HUDEP-2 (cell line): Measurements from ENCODE around the gene CPVL.
A peak's percentile ranks its signal among the peaks of the same experiment; 100 is the strongest.
"Not testable (repeated sequence)": the region's sequence is repeated elsewhere in the genome, so short reads cannot be mapped to it uniquely, and the experiment has no call there.

Experiments
- DNase-seq, 76 experiments: peaks; one replicate each; lab custom pipeline; 2025; ENCODE audit not compliant: unreplicated experiment in 76 of 76; lab: John Stamatoyannopoulos, UW

Gene CPVL

GRCh38 chr7:29122759-29123158 is 23.6 kb downstream of the CPVL start:
- no peak for DNase-seq

DNA sequence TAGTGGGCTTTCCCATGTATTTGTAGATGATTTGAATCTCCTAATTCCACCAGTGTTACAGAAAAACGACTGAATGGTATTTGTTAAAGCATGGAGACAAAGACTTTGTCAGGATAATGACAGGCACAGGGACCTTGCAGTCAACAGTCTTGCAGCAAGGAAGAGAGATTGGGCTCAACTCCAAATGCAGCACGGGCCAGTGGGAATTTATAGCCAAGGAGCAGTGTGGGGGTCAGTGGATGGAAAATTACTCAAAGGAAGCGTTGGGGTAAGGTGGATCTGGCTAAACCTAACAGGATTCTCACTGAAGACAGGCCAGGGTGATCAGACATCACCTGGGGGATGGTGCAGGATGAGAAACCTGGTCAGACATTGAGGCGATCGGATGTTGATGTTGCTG is 24.3 kb downstream of the CPVL start:
- no peak for DNase-seq

DNA sequence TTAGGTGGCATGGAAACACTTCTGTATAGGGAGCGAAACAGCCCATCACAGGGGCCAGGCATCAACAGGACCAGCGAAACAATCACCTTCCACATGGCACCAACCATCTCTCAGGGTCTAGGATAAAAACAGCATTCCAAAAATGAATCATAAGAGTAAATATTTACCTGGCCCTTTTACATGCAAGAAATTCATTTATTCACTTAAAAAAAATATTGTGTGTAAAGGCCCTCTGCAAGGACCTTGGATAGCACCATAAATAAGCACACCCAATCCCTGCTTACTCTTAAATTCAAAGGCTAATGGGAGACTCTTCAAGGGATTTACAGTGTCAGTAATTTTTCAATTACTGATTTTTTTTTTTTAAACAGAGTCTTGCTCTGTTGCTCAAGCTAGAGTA is 25.4 kb downstream of the CPVL start:
- no peak for DNase-seq

- DNase-seq = no peak
Observed at GRCh38 chr7:29119538-29119937, 26.8 kb downstream of the CPVL start.

DNA sequence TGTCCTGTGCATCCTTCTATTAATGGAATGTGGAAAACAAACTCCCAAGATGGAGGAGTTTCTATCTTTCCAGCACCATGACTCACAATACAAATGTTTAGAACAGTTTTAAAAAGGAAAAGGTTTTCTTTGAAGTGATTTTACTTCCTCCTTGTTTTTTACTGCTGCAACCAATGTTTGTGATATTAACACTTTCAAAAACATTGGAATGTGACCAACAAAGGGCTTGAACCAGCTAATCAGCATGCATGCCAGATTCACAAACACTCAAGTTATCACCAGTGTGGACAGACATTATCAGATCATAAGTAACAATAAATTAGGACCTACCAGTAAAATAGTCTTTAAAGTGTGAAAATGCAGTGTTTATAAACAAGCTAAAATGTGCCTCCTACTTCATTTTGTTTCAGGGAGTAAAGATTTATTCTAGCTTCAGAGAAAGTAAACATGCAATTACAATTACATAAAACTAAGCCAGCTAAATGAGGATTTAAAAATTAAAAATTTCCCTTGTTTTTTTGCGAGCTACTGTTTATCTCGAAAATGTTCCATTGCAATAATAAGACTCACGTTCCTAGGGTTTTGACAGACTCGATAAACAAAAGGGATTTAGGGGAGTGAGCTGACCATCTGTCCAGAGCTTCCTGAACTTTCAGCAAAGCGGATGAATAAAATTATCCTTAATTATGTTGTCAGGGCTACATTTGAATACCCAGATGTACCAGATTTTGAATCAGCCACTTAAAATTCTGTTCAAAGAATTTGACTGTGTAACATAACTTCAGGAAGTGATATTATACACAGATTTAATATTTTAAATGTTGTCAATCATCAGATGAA is 29.8 kb downstream of the CPVL start:
- no peak for DNase-seq

GRCh38 chr7:29115753-29116152 is 30.6 kb downstream of the CPVL start:
- no peak for DNase-seq

- DNase-seq = no peak
Observed at GRCh38 chr7:29115130-29115687, 31.1 kb downstream of the CPVL start.

DNA sequence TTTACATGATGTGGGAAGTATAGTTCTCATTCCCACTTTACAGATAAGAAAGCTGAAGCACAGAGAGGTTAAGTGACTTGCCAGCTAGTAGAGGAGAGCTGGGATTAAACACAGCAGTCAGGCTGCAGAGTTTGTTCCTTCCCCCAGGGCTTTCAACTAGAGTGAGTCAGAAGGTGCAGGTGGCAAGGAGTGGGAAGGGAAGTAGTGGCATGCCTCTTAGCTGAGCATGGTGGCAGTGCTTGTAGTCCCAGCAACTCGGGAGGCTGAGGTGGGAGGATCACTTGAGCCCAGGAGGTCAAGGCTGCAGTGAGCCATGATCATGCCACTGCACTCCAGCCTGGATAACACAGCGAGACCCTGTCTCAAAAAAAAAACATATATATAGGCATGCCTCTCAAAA is 32.1 kb downstream of the CPVL start:
- not testable (repeated sequence) for DNase-seq

- DNase-seq = peak in 6 of 76 experiments; percentile 3 to 11 (median 9)
Observed at GRCh38 chr7:29113384-29114102, 32.8 kb downstream of the CPVL start.

DNA sequence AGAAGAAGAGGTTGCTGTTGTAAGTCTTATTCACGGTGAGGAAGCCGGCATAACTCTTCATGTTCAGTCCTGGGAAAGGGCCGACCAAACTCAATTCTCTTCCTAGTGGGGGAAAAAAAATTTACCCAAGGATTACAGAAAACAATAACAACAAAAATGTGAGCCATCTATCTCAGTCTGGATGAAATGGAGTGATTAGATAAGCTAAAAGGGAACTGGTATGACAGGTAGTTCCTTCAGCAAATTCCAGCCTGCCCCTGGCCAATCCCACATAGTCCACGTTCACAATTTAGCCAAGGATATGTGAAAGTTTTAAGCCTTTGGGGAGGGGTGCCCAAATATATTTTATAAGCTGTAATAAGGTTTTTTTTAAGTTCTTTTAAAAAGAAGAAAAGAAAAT is 33.6 kb downstream of the CPVL start:
- no peak for DNase-seq

DNA sequence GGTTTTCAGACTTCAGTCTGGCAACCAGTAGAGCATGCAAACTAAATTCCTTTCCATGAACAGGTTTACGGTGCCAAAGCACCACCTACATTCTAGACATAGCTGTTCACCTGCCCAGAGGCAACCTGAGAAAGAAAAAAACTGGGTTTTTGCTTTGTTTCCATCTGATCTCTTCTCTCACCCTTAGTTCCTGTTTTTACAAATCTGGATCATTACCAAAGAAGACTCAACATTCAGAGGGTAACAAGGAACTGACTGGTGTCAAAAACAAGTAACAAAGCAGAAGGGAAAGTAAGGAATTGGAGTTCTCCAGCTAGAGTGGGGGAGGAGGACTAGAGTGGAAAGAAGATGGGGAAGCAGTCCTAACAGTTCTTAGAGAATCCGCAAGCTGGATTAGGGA is 36.4 kb downstream of the CPVL start:
- no peak for DNase-seq

DNA sequence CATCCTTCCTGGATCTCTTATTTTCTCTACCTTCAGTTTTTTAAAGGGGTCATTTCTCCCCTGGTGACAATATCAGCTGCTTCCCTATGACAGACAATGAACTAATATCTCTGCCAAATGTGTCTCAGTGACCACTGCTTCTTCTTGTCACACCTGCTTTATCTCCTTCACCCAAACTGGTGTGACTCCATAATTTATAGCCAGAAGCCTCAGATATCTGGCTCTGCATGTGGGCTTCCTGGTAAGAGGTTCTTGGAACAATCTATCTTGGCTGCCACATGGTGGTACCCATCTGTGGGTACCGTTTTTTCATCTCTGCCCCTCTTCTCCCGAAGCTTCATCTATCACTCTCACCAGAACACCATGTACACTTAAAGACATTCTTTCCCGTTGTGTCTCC is 37.0 kb downstream of the CPVL start:
- peak in 56 of 76 experiments; percentile 3 to 89 (median 38) for DNase-seq

DNA sequence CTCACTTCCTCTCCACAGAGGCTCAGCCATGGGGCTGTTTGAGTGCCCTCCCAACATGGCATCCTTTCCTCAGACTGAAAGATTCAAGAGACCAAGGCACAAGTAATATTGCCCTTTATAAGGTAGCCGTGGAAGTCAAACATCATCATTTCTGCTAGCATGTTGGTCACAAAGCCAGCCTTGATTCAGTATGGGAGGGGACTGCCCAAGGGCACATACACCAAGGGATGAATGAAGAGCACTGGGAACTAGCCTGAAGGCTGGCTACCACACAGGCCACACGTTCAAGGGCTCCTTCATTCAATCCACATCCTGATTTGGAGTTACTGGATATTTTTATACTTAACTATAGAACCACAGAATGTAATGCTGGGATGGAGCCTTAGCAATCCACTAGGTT is 39.3 kb downstream of the CPVL start:
- DNase-seq = no peak

DNA sequence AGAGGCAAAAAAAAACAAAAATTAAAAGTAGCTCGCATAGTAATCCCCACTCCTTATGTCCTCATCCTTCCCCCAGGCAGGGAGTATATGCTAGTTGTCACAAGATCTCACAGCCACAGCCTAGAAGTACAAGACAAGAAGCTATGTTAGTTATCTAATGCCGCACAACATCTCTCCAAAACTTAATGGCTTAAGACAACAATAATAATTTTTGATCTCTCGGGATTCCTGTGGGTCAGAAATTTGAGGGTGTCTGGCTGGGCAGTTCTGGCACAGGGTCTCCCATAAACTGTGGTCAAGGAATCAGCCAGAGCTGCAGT is 39.7 kb downstream of the CPVL start:
- DNase-seq = no peak

GRCh38 chr7:29105752-29106668 is 40.3 kb downstream of the CPVL start:
- peak in 36 of 76 experiments; percentile 5 to 73 (median 37) for DNase-seq

- no peak for DNase-seq
Observed at GRCh38 chr7:29105191-29105590, 41.1 kb downstream of the CPVL start.

DNA sequence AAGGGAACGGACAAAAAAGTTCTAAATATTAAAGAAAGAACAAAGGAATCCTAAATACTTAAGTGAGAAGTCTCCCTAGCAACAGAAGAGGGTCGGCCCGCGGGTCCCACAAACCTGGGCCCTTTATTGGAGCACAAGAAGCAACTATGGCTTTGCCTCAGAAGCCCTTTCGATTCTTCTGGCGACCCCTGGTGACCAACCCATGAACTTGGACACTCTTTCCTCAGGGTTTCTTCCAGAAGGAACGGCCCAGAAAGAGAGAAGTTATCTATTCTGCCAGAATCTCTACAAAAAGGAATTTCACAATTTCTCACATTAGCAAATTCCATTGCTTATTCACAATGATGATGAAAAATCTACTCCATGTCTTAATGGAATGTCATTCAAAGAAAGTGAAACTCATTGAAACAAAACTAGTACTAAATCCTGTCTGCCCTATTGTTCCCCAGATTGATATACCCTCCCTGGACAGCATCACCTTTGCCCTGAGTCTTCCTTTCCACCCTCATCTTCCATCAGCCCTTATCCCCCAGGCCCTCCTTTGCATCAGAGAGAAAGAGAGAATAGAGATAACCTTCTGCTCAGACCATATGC is 43.7 kb downstream of the CPVL start:
- peak in 38 of 76 experiments; percentile 1 to 45 (median 14) for DNase-seq

DNA sequence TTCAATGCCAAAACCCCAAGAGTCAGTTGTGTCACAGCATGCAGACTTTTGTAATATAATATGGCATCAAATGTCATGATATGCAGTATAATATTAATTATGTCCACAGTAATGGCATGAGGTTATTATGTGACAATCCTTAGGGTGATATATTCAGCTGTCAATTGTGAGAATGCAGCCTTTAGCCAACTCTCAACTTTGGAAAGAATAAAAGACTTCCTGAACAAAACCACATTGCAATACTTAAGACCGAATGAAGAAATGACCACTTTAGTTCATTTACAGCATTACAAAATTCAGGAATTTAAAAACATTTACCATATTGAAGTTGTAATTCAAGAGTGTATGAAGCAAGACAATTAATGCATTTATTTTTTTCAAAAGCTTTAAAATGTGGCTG is 45.4 kb downstream of the CPVL start:
- DNase-seq = no peak

- DNase-seq = no peak
Observed at GRCh38 chr7:29099896-29100847, 46.2 kb downstream of the CPVL start.

GRCh38 chr7:29096446-29096730 is 49.9 kb downstream of the CPVL start:
- no peak for DNase-seq
